HL-60 (cell line): Measurements from ENCODE around the gene ABCC1.

Source experiments
- TF ChIP-seq, protein P1 (sequence below): IDR thresholded peaks from one replicate; pipeline ENCODE4 v1.5.1; 2011; ENCODE audit warnings: low read length, control low read depth, inconsistent platforms; ENCODE audit not compliant: insufficient read depth
- TF ChIP-seq, protein P2 (sequence below): IDR thresholded peaks from 2 replicates; pipeline ENCODE4 v1.6.1; 2012; ENCODE audit warnings: low read depth; ENCODE audit not compliant: insufficient replicate concordance

DNA sequence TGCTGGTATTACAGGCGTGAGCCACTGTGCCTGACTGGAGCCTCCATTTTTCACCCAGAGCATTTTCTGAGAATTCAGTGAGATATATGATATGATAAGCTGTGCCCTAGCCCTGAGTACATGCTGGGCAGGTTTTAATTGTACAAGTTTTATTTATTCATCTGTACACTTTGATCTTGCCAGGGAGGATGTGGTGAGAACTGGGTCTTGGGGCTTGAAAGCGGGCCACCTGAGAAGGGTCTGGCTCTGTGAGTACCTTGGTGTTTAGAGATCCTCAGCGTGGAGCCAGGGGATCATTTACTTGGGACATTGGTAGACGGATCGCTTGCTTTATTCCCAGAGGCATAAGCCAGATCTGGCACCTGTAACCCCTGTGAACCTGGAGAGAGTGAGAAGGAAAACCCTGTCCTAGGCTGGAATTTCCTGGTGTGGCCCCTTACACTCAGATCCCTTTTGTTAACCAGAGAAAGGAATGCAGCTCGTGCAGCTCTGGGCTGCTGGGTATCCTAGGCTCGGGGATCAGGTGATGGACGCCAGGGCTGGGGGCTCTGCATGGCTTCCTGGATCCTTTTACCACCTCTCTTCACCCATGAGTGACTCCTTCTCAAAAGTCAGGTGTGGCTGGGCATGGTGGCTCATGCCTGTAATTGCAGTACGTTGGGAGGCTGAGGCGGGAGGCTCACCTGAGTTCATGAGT lies 91.9 kb downstream of the ABCC1 start:
- TF ChIP-seq, protein P1, sequence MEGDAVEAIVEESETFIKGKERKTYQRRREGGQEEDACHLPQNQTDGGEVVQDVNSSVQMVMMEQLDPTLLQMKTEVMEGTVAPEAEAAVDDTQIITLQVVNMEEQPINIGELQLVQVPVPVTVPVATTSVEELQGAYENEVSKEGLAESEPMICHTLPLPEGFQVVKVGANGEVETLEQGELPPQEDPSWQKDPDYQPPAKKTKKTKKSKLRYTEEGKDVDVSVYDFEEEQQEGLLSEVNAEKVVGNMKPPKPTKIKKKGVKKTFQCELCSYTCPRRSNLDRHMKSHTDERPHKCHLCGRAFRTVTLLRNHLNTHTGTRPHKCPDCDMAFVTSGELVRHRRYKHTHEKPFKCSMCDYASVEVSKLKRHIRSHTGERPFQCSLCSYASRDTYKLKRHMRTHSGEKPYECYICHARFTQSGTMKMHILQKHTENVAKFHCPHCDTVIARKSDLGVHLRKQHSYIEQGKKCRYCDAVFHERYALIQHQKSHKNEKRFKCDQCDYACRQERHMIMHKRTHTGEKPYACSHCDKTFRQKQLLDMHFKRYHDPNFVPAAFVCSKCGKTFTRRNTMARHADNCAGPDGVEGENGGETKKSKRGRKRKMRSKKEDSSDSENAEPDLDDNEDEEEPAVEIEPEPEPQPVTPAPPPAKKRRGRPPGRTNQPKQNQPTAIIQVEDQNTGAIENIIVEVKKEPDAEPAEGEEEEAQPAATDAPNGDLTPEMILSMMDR = no peak
- TF ChIP-seq, protein P2, sequence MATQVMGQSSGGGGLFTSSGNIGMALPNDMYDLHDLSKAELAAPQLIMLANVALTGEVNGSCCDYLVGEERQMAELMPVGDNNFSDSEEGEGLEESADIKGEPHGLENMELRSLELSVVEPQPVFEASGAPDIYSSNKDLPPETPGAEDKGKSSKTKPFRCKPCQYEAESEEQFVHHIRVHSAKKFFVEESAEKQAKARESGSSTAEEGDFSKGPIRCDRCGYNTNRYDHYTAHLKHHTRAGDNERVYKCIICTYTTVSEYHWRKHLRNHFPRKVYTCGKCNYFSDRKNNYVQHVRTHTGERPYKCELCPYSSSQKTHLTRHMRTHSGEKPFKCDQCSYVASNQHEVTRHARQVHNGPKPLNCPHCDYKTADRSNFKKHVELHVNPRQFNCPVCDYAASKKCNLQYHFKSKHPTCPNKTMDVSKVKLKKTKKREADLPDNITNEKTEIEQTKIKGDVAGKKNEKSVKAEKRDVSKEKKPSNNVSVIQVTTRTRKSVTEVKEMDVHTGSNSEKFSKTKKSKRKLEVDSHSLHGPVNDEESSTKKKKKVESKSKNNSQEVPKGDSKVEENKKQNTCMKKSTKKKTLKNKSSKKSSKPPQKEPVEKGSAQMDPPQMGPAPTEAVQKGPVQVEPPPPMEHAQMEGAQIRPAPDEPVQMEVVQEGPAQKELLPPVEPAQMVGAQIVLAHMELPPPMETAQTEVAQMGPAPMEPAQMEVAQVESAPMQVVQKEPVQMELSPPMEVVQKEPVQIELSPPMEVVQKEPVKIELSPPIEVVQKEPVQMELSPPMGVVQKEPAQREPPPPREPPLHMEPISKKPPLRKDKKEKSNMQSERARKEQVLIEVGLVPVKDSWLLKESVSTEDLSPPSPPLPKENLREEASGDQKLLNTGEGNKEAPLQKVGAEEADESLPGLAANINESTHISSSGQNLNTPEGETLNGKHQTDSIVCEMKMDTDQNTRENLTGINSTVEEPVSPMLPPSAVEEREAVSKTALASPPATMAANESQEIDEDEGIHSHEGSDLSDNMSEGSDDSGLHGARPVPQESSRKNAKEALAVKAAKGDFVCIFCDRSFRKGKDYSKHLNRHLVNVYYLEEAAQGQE = no peak
